NCI-H510A treated with DMSO at 0.1 percent for 48 hours (cell line): ENCODE data around the gene NUDT7.

Experiments used
- DNase-seq: peaks from one replicate; lab custom pipeline; 2025; lab: John Stamatoyannopoulos, UW

Gene NUDT7

GRCh38 chr16:77724174-77724573 is 1.9 kb downstream of the NUDT7 start:
- DNase-seq = no peak

- DNase-seq = no peak
Measured at GRCh38 chr16:77729951-77730350, 7.6 kb downstream of the NUDT7 start.

GRCh38 chr16:77732241-77732946 is 10.1 kb downstream of the NUDT7 start:
- DNase-seq = no peak

GRCh38 chr16:77736879-77737278 is 14.6 kb downstream of the NUDT7 start:
- DNase-seq = no peak

GRCh38 chr16:77738706-77739558 is 16.6 kb downstream of the NUDT7 start:
- no peak for DNase-seq

- DNase-seq = no peak
Measured at GRCh38 chr16:77739559-77739892, 17.2 kb downstream of the NUDT7 start.

- no peak for DNase-seq
Measured at GRCh38 chr16:77744141-77744540, 21.8 kb downstream of the NUDT7 start.

- DNase-seq = no peak
Measured at GRCh38 chr16:77745972-77746371, 23.7 kb downstream of the NUDT7 start.

GRCh38 chr16:77748421-77749005 is 26.2 kb downstream of the NUDT7 start:
- DNase-seq = no peak

GRCh38 chr16:77749415-77749814 is 27.1 kb downstream of the NUDT7 start:
- no peak for DNase-seq

GRCh38 chr16:77758046-77758445 is 35.7 kb downstream of the NUDT7 start:
- DNase-seq = no peak

- DNase-seq = no peak
Measured at GRCh38 chr16:77758508-77758907, 36.2 kb downstream of the NUDT7 start.

GRCh38 chr16:77759201-77759600 is 36.9 kb downstream of the NUDT7 start:
- DNase-seq = no peak

- DNase-seq = no peak
Measured at GRCh38 chr16:77759821-77760220, 37.5 kb downstream of the NUDT7 start.

- no peak for DNase-seq
Measured at GRCh38 chr16:77760800-77761199, 38.5 kb downstream of the NUDT7 start.

- DNase-seq = no peak
Measured at GRCh38 chr16:77761204-77761603, 38.9 kb downstream of the NUDT7 start.

GRCh38 chr16:77762262-77762661 is 39.9 kb downstream of the NUDT7 start:
- no peak for DNase-seq

GRCh38 chr16:77763994-77764393 is 41.7 kb downstream of the NUDT7 start:
- DNase-seq = no peak

GRCh38 chr16:77767211-77767610 is 44.9 kb downstream of the NUDT7 start:
- DNase-seq = no peak

- DNase-seq = no peak
Measured at GRCh38 chr16:77767826-77768225, 45.5 kb downstream of the NUDT7 start.

- DNase-seq = no peak
Measured at GRCh38 chr16:77775911-77776909, 53.9 kb downstream of the NUDT7 start.

- DNase-seq = no peak
Measured at GRCh38 chr16:77777745-77778144, 55.4 kb downstream of the NUDT7 start.
